ENCODE results near the gene TDRD10.
"Not testable (repeated sequence)": the region's sequence is repeated elsewhere in the genome, so short reads cannot be mapped to it uniquely, and the experiment has no call there.

TDRD10 gene

DNA sequence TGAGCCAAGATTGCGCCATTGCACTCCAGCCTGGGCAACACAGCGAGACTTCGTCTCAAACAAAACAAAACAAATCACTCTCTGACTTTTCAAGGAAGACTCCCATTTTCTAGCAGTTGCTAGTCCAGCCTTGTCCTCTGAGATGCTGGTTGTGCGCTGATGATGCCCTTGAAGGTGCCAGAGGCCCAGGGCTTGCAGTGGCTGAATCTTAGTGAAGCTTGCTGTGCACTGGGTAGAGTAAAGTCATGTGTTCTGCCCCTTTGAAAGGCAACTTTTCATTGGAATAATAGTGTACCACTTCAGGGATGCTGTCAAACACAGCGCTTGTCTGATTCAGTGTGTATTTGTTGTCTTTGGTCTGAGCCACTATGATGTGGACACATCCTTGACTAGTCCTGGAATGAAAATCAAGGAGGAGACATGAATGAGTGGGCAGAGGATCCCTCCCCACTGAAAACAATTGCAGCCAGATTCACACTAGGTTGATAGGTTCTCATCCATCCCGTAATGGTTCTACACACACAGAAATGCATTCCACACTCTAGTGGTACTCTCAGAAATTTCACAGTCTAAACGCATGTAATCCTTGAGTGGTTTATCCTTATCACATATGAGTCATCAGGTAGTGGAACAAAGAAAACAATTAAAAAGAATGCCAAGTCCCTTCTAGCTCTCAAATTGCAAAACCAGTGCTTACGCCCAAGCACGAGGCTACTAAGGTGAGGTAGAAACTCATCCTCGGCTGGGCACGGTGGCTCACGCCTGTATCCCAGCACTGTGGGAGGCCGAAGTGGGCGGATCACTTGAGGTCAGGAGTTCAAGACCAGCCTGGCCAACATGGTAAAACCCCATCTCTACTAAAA is 17.8 kb upstream of the TDRD10 start:
- TF ChIP-seq, protein P1, sequence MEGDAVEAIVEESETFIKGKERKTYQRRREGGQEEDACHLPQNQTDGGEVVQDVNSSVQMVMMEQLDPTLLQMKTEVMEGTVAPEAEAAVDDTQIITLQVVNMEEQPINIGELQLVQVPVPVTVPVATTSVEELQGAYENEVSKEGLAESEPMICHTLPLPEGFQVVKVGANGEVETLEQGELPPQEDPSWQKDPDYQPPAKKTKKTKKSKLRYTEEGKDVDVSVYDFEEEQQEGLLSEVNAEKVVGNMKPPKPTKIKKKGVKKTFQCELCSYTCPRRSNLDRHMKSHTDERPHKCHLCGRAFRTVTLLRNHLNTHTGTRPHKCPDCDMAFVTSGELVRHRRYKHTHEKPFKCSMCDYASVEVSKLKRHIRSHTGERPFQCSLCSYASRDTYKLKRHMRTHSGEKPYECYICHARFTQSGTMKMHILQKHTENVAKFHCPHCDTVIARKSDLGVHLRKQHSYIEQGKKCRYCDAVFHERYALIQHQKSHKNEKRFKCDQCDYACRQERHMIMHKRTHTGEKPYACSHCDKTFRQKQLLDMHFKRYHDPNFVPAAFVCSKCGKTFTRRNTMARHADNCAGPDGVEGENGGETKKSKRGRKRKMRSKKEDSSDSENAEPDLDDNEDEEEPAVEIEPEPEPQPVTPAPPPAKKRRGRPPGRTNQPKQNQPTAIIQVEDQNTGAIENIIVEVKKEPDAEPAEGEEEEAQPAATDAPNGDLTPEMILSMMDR (IDR thresholded peaks at IDR 0.05; ENCODE audit: low read depth, low read length), result no peak
- H3K27ac ChIP-seq, result no peak overlapping the region
- H3K9me3 ChIP-seq (ENCODE audit: severe bottlenecking), result peaks cover 5% of the 10 kb centered on the region
- H3K27me3 ChIP-seq (ENCODE audit: insufficient read depth, low read depth, severe bottlenecking), result peaks cover 74% of the 10 kb centered on the region
- H3K4me3 ChIP-seq (ENCODE audit: low read depth, low read length), result no peak overlapping the region
- DNase-seq, result no peak
- H3K36me3 ChIP-seq, result no peaks in the 10 kb centered on the region

DNA sequence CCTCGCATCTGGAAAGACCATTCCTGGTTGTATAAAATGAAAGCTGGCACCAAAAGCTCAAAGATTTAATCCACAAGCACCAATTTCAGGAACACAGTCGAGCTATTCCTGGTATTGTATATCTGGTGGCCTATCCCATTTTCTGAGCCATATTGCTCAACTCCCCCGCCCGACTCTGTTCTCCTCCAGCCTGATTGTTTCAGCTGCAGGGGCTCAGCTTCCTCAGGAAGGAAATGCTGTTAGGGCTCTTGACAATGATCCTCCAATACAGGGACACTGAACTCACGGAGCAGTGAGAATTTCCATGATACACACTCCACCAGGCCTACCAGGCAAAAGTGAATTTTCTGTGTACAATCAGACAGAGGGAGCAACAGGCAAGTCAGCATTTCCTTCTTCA is 16.9 kb upstream of the TDRD10 start:
- Histone ChIP-seq H3K9me3 (ENCODE audit: severe bottlenecking) (peaks cover 5% of the 10 kb centered on the region), H3K27ac (no peak overlapping the region), H3K4me3 (ENCODE audit: low read depth, low read length) (no peak overlapping the region), H3K27me3 (ENCODE audit: insufficient read depth, low read depth, severe bottlenecking) (peaks cover 78% of the 10 kb centered on the region), H3K36me3 (no peaks in the 10 kb centered on the region)
- TF ChIP-seq, protein P1 (IDR thresholded peaks at IDR 0.05; ENCODE audit: low read depth, low read length), result no peak
- DNase-seq, result no peak

DNA sequence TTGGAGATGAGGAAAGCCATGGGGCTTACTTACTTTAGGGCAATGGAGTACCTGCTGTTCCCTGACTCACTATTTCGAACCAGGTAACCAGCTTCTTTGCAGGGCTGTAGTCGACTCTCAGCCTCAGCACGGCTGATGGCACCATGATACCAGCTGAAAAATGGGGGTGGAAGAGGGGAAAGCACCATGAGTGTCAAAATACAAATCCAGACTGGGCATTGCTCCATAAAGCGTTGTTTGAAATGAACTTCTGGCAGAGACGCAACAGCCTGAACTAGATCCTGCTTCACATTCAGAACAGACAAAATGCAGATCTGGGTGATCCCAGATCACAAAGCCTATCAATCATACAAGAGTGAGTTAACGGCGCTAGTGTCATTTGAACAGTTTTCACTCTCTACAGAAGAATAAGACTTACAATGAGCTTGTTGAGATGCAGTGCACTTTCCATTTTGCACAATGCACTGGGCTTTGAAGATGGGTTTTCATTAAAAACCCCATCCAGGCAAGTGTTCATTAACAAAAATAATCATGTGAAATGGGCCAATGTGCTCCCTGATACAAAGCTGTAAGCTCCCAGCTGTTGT is 16.0 kb upstream of the TDRD10 start:
- Histone ChIP-seq H3K27me3 (ENCODE audit: insufficient read depth, low read depth, severe bottlenecking) (peaks cover 87% of the 10 kb centered on the region), H3K27ac (no peak overlapping the region), H3K9me3 (ENCODE audit: severe bottlenecking) (peaks cover 5% of the 10 kb centered on the region), H3K4me3 (ENCODE audit: low read depth, low read length) (no peak overlapping the region), H3K36me3 (no peaks in the 10 kb centered on the region)
- no peak for DNase-seq
- TF ChIP-seq, protein P1 (IDR thresholded peaks at IDR 0.05; ENCODE audit: low read depth, low read length), result no peak

DNA sequence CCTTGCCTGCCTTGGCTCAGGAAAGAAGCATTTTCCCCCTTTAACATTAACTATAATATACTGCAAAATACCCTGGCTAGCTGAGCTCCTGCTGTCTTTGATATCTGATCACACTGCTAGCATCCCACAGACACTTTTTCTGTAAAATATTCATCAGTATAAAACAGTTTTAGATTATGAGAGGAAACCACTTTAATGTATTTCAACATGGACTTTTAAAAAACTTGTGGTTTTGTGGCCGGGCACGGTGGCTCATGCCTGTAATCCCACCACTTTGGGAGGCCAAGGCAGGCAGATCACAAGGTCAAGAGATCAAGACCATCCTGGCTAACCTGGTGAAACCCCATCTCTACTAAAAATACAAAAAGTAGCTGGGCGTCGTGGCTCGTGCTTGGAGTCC is 15.3 kb upstream of the TDRD10 start:
- DNase-seq; H3K27ac ChIP-seq; H3K4me3 ChIP-seq (ENCODE audit: low read depth, low read length); H3K9me3 ChIP-seq (ENCODE audit: severe bottlenecking); H3K36me3 ChIP-seq: not testable (repeated sequence)
- peaks cover 94% of the 10 kb centered on the region for H3K27me3 ChIP-seq (ENCODE audit: insufficient read depth, low read depth, severe bottlenecking)

DNA sequence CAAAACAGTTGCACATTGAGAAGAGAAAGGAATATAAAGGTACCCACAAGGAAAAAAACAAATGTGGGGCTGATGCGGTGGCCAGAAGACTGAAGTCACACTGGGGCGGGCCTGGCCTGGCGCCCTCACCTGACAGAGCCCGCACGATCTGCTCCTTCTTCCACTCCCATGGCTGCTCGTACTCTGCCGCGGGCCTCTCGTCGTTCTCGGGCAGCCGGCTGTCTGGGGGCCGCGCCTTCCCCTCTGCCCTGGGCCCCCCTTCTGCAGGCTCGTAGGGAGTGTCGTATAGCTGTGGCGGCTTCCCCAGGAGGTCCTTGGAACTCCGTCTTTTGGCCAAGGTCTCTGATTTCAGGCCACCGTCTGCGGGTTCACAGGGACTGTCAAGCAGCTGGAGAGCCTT is 13.1 kb upstream of the TDRD10 start:
- H3K36me3 ChIP-seq, result no peaks in the 10 kb centered on the region
- peaks cover 99% of the 10 kb centered on the region for H3K27me3 ChIP-seq (ENCODE audit: insufficient read depth, low read depth, severe bottlenecking)
- TF ChIP-seq, protein P1 (IDR thresholded peaks at IDR 0.05; ENCODE audit: low read depth, low read length), result no peak
- DNase-seq, result no peak
- H3K4me3 ChIP-seq (ENCODE audit: low read depth, low read length), result no peak overlapping the region
- peaks cover 5% of the 10 kb centered on the region for H3K9me3 ChIP-seq (ENCODE audit: severe bottlenecking)
- H3K27ac ChIP-seq, result no peak overlapping the region

DNA sequence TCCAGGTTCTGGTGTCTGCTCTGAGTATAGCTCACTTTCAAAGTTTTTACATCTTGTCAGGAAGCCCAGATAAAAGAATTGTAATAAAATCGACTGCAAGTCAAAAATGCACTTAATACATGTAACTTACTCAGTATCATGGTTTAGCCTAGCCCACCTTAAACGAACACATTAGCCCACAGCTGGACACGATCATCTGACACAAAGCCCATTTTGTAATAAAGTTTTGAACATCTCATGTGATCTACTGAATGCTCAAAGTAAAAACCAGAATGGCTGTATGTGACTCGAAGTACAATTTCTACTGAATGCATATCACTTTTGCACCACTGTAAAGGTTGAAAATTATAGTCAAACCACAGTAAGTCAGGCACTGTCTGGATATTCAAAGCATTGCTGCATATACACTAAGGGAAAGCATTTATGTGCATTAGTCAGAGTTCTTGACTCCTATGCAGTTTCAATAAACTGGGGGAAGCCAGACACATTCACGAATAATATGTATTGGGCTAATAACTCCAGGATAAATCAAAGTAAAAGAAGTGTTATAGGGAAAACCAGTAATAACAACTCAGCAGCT is 12.2 kb upstream of the TDRD10 start:
- no peak overlapping the region for H3K4me3 ChIP-seq (ENCODE audit: low read depth, low read length)
- H3K27ac ChIP-seq, result no peak overlapping the region
- H3K36me3 ChIP-seq, result no peaks in the 10 kb centered on the region
- TF ChIP-seq, protein P1 (IDR thresholded peaks at IDR 0.05; ENCODE audit: low read depth, low read length), result no peak
- H3K27me3 ChIP-seq (ENCODE audit: insufficient read depth, low read depth, severe bottlenecking), result peaks cover 99% of the 10 kb centered on the region
- H3K9me3 ChIP-seq (ENCODE audit: severe bottlenecking), result peaks cover 5% of the 10 kb centered on the region
- no peak for DNase-seq
